GM18867 (cell line): Measurements from ENCODE around the gene CFDP1.

Experiments used
- ATAC-seq: cut with Tn5 transposase; IDR thresholded peaks from one replicate; pipeline ENCODE4 v1.9.1; 2021; ENCODE audit warnings: mild to moderate bottlenecking, moderate library complexity; ENCODE audit not compliant: unreplicated experiment

Gene CFDP1

DNA sequence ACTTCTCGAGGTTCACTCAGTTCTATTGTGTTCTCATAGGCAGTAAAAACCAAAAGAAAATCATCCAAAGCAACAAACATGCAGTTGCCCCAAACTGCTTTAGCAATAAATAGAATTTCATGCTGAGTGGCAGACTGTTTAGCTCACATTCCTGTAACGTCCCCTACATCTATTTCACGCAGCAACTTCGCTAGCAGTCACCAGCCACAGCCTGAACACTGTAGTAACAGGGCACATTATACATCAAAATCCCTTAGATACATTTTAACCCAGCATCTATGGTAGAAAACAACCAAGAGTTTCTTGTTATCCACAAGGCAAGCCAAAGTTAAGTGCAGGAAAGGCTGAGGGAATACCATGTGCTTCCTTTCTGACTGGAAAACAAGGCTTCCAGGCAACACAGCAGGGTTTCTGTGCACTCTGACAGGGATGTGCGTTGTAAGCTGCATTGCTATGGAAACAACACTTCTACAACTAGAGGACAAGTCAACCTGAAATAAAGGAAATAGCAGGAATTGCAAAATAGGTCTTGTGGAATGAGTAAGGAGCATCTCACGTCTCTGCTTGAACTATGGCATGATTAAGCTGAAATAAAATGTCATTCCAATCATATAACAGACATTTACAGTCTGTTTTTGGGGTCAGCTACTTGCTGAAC is 55.4 kb downstream of the CFDP1 start:
- no peak for ATAC-seq

GRCh38 chr16:75376475-75377161 is 56.7 kb downstream of the CFDP1 start:
- no peak for ATAC-seq

GRCh38 chr16:75374388-75374787 is 58.9 kb downstream of the CFDP1 start:
- no peak for ATAC-seq

DNA sequence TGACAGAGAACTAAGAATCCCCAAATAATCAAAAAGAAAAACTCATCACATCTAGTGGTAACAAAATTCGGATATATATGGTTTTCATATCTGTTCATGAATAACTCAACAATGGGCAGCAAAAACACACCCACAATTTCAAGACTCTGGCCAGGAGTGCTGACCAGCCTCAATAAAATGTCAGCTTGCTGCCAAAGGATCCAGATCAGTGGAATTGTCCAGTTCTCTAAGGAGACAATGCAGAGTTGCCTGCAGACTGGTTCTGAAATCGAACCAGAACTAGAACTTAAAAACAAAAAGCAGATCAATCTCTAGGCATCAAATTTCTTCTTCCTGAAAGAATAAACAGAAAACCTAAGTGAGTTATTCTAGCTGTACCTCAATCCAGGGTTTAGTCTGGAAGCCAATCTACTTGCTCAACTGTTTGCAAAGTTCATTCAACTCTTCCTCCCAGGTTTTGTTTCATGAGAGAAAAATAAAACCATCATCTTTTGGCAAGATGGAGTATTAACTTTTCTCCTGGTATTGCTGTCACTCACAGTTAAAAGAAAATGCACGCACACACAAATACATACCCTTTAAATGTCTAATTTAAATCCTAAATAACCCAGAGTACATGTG is 61.0 kb downstream of the CFDP1 start:
- ATAC-seq, result no peak

DNA sequence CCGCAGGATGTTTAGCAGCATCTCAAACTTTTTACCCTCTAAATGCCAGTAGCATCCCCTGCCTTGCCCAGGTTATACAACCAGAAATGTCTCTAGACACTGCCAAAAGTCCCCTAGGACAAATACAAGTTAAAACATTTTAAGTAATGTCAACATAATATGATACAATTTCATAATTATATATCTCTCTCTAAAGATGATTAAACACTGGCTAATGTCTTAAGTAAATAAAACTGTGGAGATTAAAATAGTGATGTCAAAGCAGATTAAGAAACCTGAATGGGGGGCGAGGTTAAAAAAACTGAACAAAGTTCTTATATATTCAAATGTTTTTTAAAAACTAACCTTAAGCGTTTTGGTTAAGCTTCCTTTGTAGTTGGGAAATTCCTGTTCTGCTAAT is 62.1 kb downstream of the CFDP1 start:
- ATAC-seq, result no peak

DNA sequence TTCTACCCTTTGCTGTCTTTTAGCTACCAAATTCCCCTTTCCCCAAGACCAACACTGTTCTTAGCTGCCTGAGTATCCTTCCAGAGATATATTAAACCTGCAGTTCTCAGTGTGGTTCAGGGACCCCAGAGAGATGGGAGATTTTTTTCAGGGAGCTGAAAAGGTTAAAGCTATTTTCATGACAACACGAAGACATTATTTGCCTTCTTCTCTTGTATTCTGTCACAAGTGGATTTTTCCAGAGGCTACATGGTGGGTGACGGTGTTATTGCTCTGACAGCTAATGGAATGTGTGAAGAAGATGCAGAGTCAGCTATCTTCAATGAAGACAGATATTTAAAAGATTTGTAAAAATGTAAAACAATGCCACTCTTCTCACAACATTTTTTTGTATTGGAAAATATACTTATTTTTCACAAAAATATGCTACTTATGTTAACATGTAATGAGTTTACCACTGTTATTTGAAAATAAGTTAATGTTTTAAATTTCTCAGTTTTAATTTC is 69.0 kb downstream of the CFDP1 start:
- ATAC-seq, result no peak

DNA sequence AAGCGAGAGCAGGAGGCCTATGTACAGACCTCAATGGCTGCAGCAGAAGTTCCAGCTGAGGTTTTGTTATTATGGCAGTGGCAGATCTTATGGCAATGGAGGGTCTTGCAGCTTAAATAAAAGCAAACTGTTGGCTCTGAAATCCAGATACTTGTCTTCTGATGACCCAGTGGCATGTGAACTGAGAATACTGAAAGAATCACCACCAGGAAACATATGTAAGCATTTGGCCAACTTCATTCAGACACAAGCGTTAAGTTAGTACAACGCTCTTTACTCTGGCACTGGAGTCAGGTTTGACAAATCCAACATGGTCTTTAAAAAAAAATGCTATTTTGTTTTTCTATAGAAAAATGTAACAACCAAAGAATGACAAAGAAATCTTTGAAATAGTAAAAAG is 70.5 kb downstream of the CFDP1 start:
- no peak for ATAC-seq

GRCh38 chr16:75361936-75362335 is 71.4 kb downstream of the CFDP1 start:
- ATAC-seq, result no peak

GRCh38 chr16:75354170-75354569 is 79.1 kb downstream of the CFDP1 start:
- ATAC-seq, result no peak

GRCh38 chr16:75351183-75351582 is 82.1 kb downstream of the CFDP1 start:
- ATAC-seq, result no peak

DNA sequence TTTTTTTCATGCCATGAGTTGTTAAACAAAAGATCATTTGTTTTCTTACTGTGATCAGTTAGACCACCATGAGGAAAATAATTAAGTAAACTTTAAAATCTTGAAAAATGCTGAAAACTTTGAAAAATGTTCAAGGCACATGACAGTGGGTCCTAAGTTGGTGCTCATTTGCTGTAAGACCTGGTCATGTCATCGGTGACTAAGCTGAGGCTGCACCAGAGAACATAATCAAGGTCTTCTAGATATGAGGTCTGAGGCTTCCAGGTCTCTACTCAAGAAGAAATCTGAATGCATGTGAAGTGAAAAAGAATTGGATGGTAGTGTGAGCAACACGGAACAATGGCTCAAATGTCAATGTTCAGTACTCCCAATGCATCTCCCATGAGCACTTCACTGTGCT is 87.6 kb downstream of the CFDP1 start:
- ATAC-seq, result no peak

DNA sequence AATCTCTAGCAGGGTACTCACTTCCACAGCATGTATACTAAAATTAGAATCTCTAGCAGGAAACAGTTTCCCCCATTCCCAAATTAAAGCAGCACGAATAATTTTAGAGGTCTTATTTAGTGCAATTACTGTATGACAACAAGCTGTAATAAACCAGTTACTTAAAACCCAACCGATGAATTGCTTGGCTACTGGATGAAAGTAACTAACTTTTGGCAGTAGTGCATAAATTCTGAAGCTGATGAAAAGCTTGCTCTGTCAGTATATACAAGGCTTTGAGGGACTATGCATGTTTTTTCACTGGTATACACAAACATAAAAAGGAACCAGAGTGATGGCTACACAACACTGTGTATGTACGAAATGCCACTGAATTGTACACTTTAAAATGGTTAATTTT is 89.4 kb downstream of the CFDP1 start:
- ATAC-seq, result no peak

DNA sequence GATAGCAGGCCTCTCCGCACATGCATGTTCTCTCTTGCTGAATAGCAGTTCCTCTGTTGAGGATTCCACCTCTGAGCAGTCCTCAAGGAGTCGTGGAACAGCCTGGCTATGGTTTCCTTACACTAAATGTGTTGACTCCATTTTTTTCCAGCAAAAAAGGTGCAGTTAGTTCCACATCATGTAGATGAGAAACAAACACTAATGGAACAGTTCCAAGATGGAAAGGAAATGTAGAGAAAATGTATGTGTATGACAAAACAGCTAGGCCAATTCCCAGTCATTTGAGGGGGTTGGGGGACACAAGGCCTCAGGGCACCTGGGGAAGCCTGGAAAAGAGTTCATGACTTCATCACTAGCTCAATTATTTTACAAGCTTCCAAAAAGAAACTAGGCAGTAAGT is 90.0 kb downstream of the CFDP1 start:
- no peak for ATAC-seq

GRCh38 chr16:75342308-75342811 is 90.9 kb downstream of the CFDP1 start:
- ATAC-seq, result no peak

GRCh38 chr16:75341564-75342307 is 91.6 kb downstream of the CFDP1 start:
- ATAC-seq, result no peak

DNA sequence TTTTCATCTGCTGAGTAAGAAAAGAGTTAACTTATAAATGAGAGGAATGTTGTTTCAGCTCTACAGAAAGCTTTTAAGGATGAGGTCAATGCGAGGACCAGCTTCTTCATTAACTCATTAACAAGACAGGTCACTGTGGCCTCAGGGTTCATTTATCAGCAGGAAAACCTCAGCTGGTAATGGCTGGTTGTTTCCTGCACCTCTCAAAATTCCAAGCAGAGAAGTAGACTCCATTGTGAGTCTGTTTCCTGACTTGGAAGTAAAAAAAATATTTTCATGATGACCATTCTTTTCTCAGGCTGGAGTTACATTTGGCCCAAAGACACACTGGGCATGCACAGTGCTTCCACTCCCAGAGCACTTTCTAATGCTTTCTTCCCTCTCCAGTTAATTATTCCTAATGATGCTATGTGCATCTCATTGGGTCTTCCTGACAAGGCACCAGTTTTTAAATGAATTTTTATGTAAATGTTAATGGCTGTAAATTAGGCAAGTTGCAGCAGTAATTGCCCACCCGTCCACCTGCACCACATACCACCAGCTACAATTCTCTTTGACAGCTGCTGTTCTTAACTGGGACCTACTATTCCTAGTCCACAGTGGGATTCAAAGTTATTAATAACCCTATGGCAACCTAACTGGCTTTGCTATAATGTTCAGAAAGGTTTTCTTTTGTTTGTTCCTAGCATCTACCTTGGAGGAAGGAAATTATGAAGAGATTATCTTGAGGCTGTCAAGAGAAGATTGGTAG is 92.4 kb downstream of the CFDP1 start:
- ATAC-seq, result no peak

GRCh38 chr16:75337430-75337829 is 95.9 kb downstream of the CFDP1 start:
- ATAC-seq, result no peak

GRCh38 chr16:75336521-75336920 is 96.8 kb downstream of the CFDP1 start:
- ATAC-seq, result no peak

- ATAC-seq, result no peak
Measured at GRCh38 chr16:75333721-75334163, 99.6 kb downstream of the CFDP1 start.

- ATAC-seq, result no peak
Measured at GRCh38 chr16:75329943-75330342, 103.4 kb downstream of the CFDP1 start.
